ENCODE results near the gene TPPP2. TPM values are rescaled to one million over a fixed set of nuclear protein-coding genes. Genes with fewer than 3 reads are reported as not detected.

The TPPP2 gene
- total RNA-seq, 1 donor from 2014 or later: not detected

DNA sequence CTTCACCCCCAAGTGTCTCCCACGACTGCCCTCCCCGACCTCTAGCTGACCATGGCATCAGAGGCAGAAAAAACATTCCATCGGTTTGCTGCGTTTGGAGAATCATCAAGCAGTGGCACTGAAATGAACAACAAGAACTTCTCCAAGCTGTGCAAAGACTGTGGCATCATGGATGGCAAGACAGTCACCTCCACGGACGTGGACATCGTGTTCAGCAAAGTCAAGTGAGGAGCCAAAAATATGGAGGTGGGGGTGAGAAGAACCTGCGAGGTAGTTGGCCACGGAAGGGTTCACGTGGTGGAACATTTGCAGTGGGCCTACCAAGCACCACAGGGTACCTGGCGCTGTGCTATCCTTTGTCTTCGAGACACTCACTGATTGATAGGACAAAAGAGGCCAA lies 514 bp downstream of the TPPP2 start:
- H3K4me3 ChIP-seq: no peak overlapping the region
- H3K27ac ChIP-seq: no peak overlapping the region
- no peaks in the 10 kb centered on the region for H3K9me3 ChIP-seq
- peaks cover 34% of the 10 kb centered on the region for H3K4me1 ChIP-seq
- no peaks in the 10 kb centered on the region for H3K27me3 ChIP-seq
- no peak for DNase-seq (ENCODE audit: extremely low spot score in 2 of 2)
- no peaks in the 10 kb centered on the region for H3K36me3 ChIP-seq
- intact Hi-C loops (cut with DNase I): no loop called here
- TF ChIP-seq CTCF (IDR thresholded peaks at IDR 0.05) (no peak), POLR2AphosphoS5 (IDR thresholded peaks at IDR 0.05; ENCODE audit: insufficient read depth in 1 of 2, low read depth in 1 of 2) (no peak), POLR2A (IDR thresholded peaks at IDR 0.05) (no peak)

DNA sequence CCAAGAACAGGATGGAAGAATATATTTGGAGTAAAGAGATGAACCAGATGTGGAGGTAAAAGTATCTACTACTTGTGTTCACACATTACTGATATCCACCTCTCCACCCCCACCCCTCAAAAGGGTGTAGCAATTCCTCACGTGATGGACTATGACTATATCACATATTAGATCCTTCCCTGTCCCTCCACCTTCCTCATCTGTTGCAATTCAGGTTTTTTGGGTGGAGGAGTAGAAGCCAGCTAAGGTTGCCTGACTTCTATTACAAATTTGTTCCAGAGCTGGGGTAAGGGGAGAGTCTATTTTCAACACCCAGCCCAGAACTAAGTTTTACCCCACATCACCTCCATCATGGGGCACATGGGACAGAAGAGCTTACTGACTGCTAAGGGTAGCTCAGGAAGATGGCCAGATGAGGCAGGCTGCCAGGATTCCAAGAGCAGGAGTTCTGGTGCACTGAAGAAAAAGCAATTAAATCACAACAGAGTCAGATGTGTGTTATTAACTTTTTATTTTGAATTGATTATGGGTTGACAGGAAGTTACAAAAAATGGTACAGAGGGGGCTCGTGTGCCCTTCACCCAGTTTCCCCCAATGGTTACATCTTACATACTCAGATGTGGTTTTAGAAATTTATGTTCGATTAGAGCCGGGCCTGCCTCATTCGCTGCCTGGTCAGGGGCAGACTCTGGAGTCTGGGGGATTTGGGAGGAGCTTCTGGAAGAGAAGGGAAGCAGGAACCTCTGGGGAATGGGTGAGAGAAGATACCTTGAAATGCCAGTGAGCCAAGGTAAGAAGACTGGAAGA lies 2.5 kb downstream of the TPPP2 start:
- DNase-seq (ENCODE audit: extremely low spot score in 2 of 2): no peak
- intact Hi-C loops (cut with DNase I): no loop called here
- no peaks in the 10 kb centered on the region for H3K27me3 ChIP-seq
- H3K27ac ChIP-seq: no peak overlapping the region
- no peak for TF ChIP-seq POLR2A (IDR thresholded peaks at IDR 0.05)
- no peak for TF ChIP-seq POLR2AphosphoS5 (IDR thresholded peaks at IDR 0.05; ENCODE audit: insufficient read depth in 1 of 2, low read depth in 1 of 2)
- TF ChIP-seq CTCF (IDR thresholded peaks at IDR 0.05): no peak
- H3K36me3 ChIP-seq: no peaks in the 10 kb centered on the region
- no peaks in the 10 kb centered on the region for H3K9me3 ChIP-seq
- H3K4me3 ChIP-seq: no peak overlapping the region
- H3K4me1 ChIP-seq: peaks cover 14% of the 10 kb centered on the region

GRCh38 chr14:21033133-21033698 lies 3.2 kb downstream of the TPPP2 start:
- H3K27me3 ChIP-seq: no peaks in the 10 kb centered on the region
- no peak overlapping the region for H3K4me3 ChIP-seq
- DNase-seq (ENCODE audit: extremely low spot score in 2 of 2): no peak
- intact Hi-C loops (cut with DNase I): no loop called here
- no peak overlapping the region for H3K27ac ChIP-seq
- H3K4me1 ChIP-seq: peaks cover 20% of the 10 kb centered on the region
- TF ChIP-seq POLR2A (IDR thresholded peaks at IDR 0.05) (no peak), POLR2AphosphoS5 (IDR thresholded peaks at IDR 0.05; ENCODE audit: insufficient read depth in 1 of 2, low read depth in 1 of 2) (no peak), CTCF (IDR thresholded peaks at IDR 0.05) (no peak)
- H3K9me3 ChIP-seq: no peaks in the 10 kb centered on the region
- H3K36me3 ChIP-seq: no peaks in the 10 kb centered on the region

DNA sequence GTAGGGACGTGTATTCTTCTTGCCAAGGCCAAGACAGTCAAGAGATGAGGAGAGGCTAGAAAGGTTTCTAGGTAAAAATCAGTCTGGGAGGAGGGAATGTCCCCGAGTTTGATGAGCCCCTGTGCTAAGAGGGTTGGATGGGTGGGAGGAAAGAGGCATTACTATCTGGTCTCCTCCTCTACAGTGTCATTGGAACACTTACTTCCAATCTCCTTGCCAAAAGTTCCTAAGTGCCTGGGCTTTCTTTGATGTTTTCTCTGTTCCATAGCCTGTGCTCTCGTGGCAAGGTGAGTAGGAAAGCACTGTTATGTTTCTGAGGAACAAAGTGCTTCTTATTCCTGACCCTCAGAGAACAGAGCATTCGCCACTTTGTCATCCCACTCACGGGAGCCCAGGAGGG lies 4.7 kb downstream of the TPPP2 start, which contains the start of gene RNASE13:
RNASE13 (minus strand) TSS at position 101 of the 400 bp plus-strand sequence. CDS start 519 bp downstream, outside the sequence.
- Histone ChIP-seq H3K27me3 (no peaks in the 10 kb centered on the region), H3K4me1 (peaks cover 34% of the 10 kb centered on the region), H3K36me3 (no peaks in the 10 kb centered on the region), H3K27ac (no peak within 1 kb of the TSS), H3K9me3 (no peaks in the 10 kb centered on the region), H3K4me3 (no peak within 1 kb of the TSS)
- intact Hi-C loops (cut with DNase I): no loop called here
- TF ChIP-seq POLR2AphosphoS5 (IDR thresholded peaks at IDR 0.05; ENCODE audit: insufficient read depth in 1 of 2, low read depth in 1 of 2): no peak
- no peak for TF ChIP-seq CTCF (IDR thresholded peaks at IDR 0.05)
- TF ChIP-seq POLR2A (IDR thresholded peaks at IDR 0.05): no peak
- no peak for DNase-seq (ENCODE audit: extremely low spot score in 2 of 2)

- TF ChIP-seq CTCF (IDR thresholded peaks at IDR 0.05) (no peak), POLR2A (IDR thresholded peaks at IDR 0.05) (no peak), POLR2AphosphoS5 (IDR thresholded peaks at IDR 0.05; ENCODE audit: insufficient read depth in 1 of 2, low read depth in 1 of 2) (no peak)
- intact Hi-C loops (cut with DNase I): no loop called here
- DNase-seq (ENCODE audit: extremely low spot score in 2 of 2): no peak
- Histone ChIP-seq H3K4me3 (no peak overlapping the region), H3K4me1 (peaks cover 39% of the 10 kb centered on the region), H3K27ac (peak overlapping the region; percentile 88), H3K9me3 (no peaks in the 10 kb centered on the region), H3K36me3 (no peaks in the 10 kb centered on the region), H3K27me3 (no peaks in the 10 kb centered on the region)
These were observed 6.7 kb downstream of the TPPP2 start for GRCh38 chr14:21036751-21037150.
